Measurements from ENCODE around the gene JCHAIN.

JCHAIN gene

GRCh38 chr4:70619288-70619687, 47.0 kb downstream of the JCHAIN start:
- Histone ChIP-seq H4K20me1 (ENCODE audit: insufficient read depth, low read length, poor library complexity, severe bottlenecking) (no peaks in the 10 kb centered on the region), H3K9me3 (ENCODE audit: insufficient read depth, low read depth, low read length) (no peaks in the 10 kb centered on the region), H3K4me3 (ENCODE audit: low read length, poor library complexity, severe bottlenecking) (no peak overlapping the region), H2AFZ (ENCODE audit: low read length) (no peak overlapping the region), H3K9ac (ENCODE audit: low read depth, low read length, poor library complexity, severe bottlenecking) (no peak overlapping the region), H3K27me3 (ENCODE audit: insufficient read depth, low read length, poor library complexity, severe bottlenecking) (no peaks in the 10 kb centered on the region), H3F3A (ENCODE audit: low read depth) (no peaks in the 10 kb centered on the region; the same call in 1 of the 2 replicates), H3K79me2 (ENCODE audit: insufficient read depth, low read length) (no peaks in the 10 kb centered on the region), H3K36me3 (ENCODE audit: insufficient read depth, low read length) (no peaks in the 10 kb centered on the region), H3K4me2 (ENCODE audit: low read depth, low read length, poor library complexity, severe bottlenecking) (no peak overlapping the region), H3K4me1 (ENCODE audit: insufficient read depth, low read length, poor library complexity, severe bottlenecking) (peaks cover 10% of the 10 kb centered on the region), H3K9me2 (replicated peaks; ENCODE audit: low read depth, low read length) (no peaks in the 10 kb centered on the region)
- TF ChIP-seq CTCF (conservative IDR thresholded peaks at IDR 0.05; ENCODE audit: low read length): no peak
- TF ChIP-seq EZH2phosphoT487 (IDR thresholded peaks at IDR 0.05; ENCODE audit: borderline replicate concordance): no peak

- no peaks in the 10 kb centered on the region for H3K36me3 ChIP-seq (ENCODE audit: insufficient read depth, low read length)
- H3K9me2 ChIP-seq (replicated peaks; ENCODE audit: low read depth, low read length): no peaks in the 10 kb centered on the region
- H3K79me2 ChIP-seq (ENCODE audit: insufficient read depth, low read length): no peaks in the 10 kb centered on the region
- H3K4me2 ChIP-seq (ENCODE audit: low read depth, low read length, poor library complexity, severe bottlenecking): peak overlapping the region; percentile 52
- no peaks in the 10 kb centered on the region for H3K9me3 ChIP-seq (ENCODE audit: insufficient read depth, low read depth, low read length)
- no peaks in the 10 kb centered on the region for H3K27me3 ChIP-seq (ENCODE audit: insufficient read depth, low read length, poor library complexity, severe bottlenecking)
- TF ChIP-seq EZH2phosphoT487 (IDR thresholded peaks at IDR 0.05; ENCODE audit: borderline replicate concordance): no peak
- TF ChIP-seq CTCF (conservative IDR thresholded peaks at IDR 0.05; ENCODE audit: low read length): no peak
- no peaks in the 10 kb centered on the region for H4K20me1 ChIP-seq (ENCODE audit: insufficient read depth, low read length, poor library complexity, severe bottlenecking)
- no peak overlapping the region for H3K9ac ChIP-seq (ENCODE audit: low read depth, low read length, poor library complexity, severe bottlenecking)
- H3K4me1 ChIP-seq (ENCODE audit: insufficient read depth, low read length, poor library complexity, severe bottlenecking): peaks cover 7% of the 10 kb centered on the region
- H3F3A ChIP-seq (ENCODE audit: low read depth): no peaks in the 10 kb centered on the region
- H2AFZ ChIP-seq (ENCODE audit: low read length): peak overlapping the region; percentile 35; the same call in 1 of the 2 replicates
- H3K4me3 ChIP-seq (ENCODE audit: low read length, poor library complexity, severe bottlenecking): peak overlapping the region; percentile 43
Observed at GRCh38 chr4:70614184-70614555, 52.1 kb downstream of the JCHAIN start.

GRCh38 chr4:70613306-70614183, 52.8 kb downstream of the JCHAIN start:
- Histone ChIP-seq H3K4me3 (ENCODE audit: low read length, poor library complexity, severe bottlenecking) (peak overlapping the region; percentile 43), H3K9me2 (replicated peaks; ENCODE audit: low read depth, low read length) (no peaks in the 10 kb centered on the region), H3K4me1 (ENCODE audit: insufficient read depth, low read length, poor library complexity, severe bottlenecking) (peaks cover 7% of the 10 kb centered on the region), H3K9me3 (ENCODE audit: insufficient read depth, low read depth, low read length) (no peaks in the 10 kb centered on the region), H3K36me3 (ENCODE audit: insufficient read depth, low read length) (no peaks in the 10 kb centered on the region), H3K79me2 (ENCODE audit: insufficient read depth, low read length) (no peaks in the 10 kb centered on the region), H3K27me3 (ENCODE audit: insufficient read depth, low read length, poor library complexity, severe bottlenecking) (no peaks in the 10 kb centered on the region), H2AFZ (ENCODE audit: low read length) (peak overlapping the region; percentile 35), H3K9ac (ENCODE audit: low read depth, low read length, poor library complexity, severe bottlenecking) (peak overlapping the region; percentile 9), H4K20me1 (ENCODE audit: insufficient read depth, low read length, poor library complexity, severe bottlenecking) (no peaks in the 10 kb centered on the region), H3F3A (ENCODE audit: low read depth) (no peaks in the 10 kb centered on the region), H3K4me2 (ENCODE audit: low read depth, low read length, poor library complexity, severe bottlenecking) (peak overlapping the region; percentile 52)
- no peak for TF ChIP-seq EZH2phosphoT487 (IDR thresholded peaks at IDR 0.05; ENCODE audit: borderline replicate concordance)
- no peak for TF ChIP-seq CTCF (conservative IDR thresholded peaks at IDR 0.05; ENCODE audit: low read length)
